Esophagus squamous epithelium (tissue), 4 donors: ENCODE measurements around the gene AUTS2.

ENCODE experiments used
- POLR2A ChIP-seq, 4 donors: fragments of 450-650 bp; IDR thresholded peaks; one replicate each; pipeline ENCODE4 v1.6.1; 2017; ENCODE audit warnings: antibody characterized with exemption in 4 of 4, mild to moderate bottlenecking in 4 of 4, moderate library complexity in 3 of 4
- TF ChIP-seq, protein P1 (sequence below), 6 experiments: fragments of 450-650 bp in 4 of 6; fragments of 200-600 bp in 2 of 6; sonication (generic) in 2 of 6; IDR thresholded peaks; one replicate each; pipeline ENCODE4 v1.5.1; 2016 to 2019; ENCODE audit warnings: antibody characterized with exemption in 6 of 6, mild to moderate bottlenecking in 4 of 6, moderate library complexity in 4 of 6

DNA sequence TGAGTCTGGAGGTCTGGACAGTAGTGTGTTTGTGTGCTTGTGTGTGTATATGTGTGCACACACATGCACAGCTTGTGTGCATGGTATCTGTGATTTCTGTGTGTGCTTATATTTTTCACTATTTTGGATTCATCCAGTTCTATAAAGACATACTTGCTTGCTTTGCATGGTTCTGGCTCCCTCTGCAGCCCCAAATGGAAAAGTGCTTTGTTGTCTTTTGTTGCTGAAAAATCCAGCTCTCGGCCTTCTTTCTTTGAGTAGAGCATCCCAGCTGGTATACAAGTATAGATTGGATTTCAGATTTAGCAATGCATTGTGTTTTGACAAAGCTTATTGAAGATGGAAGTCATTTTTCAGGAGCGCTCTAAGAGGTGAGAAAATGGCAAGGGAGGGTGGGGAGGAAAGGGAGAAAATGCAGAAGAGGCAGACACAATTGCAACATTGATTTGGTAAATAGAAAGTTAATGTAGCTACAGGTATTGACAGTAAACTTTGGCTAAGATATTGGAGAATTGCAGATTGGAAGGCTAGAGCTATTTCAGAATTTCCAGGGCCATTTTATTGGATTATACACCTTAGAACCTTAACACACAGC is 333.9 kb downstream of the AUTS2 start:
- TF ChIP-seq, protein P1, sequence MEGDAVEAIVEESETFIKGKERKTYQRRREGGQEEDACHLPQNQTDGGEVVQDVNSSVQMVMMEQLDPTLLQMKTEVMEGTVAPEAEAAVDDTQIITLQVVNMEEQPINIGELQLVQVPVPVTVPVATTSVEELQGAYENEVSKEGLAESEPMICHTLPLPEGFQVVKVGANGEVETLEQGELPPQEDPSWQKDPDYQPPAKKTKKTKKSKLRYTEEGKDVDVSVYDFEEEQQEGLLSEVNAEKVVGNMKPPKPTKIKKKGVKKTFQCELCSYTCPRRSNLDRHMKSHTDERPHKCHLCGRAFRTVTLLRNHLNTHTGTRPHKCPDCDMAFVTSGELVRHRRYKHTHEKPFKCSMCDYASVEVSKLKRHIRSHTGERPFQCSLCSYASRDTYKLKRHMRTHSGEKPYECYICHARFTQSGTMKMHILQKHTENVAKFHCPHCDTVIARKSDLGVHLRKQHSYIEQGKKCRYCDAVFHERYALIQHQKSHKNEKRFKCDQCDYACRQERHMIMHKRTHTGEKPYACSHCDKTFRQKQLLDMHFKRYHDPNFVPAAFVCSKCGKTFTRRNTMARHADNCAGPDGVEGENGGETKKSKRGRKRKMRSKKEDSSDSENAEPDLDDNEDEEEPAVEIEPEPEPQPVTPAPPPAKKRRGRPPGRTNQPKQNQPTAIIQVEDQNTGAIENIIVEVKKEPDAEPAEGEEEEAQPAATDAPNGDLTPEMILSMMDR (IDR thresholded peaks at IDR 0.05), result peak; percentile 22 to 67 (median 41)
- TF ChIP-seq POLR2A (IDR thresholded peaks at IDR 0.05), result no peak
